Caco-2 (cell line): ENCODE results near the gene CBFA2T2. TPM values are rescaled to one million over a fixed set of nuclear protein-coding genes. Genes with fewer than 3 reads are reported as not detected.

Source experiments
- BruUV-seq: library from RNA; stranded (reverse); fragments of 400-500 nt; replicated peaks from 2 replicates; lab custom pipeline; 2021; lab: Mats Ljungman, UMichigan
- CTCF ChIA-PET: fragments of 300-600 bp; sonication (Branson Sonifier 250); formaldehyde crosslinking; loops from one replicate; lab custom pipeline; 2022; ENCODE audit warnings: antibody characterized with exemption; lab: Charles Lee
- POLR2A ChIA-PET: fragments of 300-600 bp; sonication (Branson Sonifier 250); formaldehyde crosslinking; loops from one replicate; lab custom pipeline; 2022; ENCODE audit warnings: antibody characterized with exemption; lab: Charles Lee
- DNase-seq, 2 experiments: peaks; one replicate each; pipeline versions ENCODE4 v3.0.0 to v3.0.0-alpha.2; 2020 to 2022
- H3K27me3 ChIP-seq: replicated peaks from 2 replicates; pipeline ENCODE4 v1.6.0; 2011; ENCODE audit warnings: low read length; ENCODE audit not compliant: control insufficient read depth, insufficient read depth
- H3K36me3 ChIP-seq: 2 replicates; pipeline ENCODE4 v1.5.1; 2011; ENCODE audit warnings: low read length; ENCODE audit not compliant: control insufficient read depth, insufficient read depth
- H3K4me1 ChIP-seq: fragments of 250-450 bp; sonication (Bioruptor Pico); 2 replicates; pipeline ENCODE4 v1.5.1; 2020; ENCODE audit warnings: mild to moderate bottlenecking
- H3K4me3 ChIP-seq: 2 replicates; pipeline ENCODE4 v1.5.1; 2011; ENCODE audit warnings: low read depth, mild to moderate bottlenecking, control low read depth, low read length
- H3K9me3 ChIP-seq: fragments of 250-450 bp; sonication (Bioruptor Pico); 2 replicates; pipeline ENCODE4 v1.5.1; 2020; ENCODE audit warnings: mild to moderate bottlenecking, moderate library complexity
- H3K27ac Mint-ChIP-seq: one replicate; pipeline ENCODE4 v1.8.0; 2022; ENCODE audit warnings: mixed read lengths; ENCODE audit not compliant: unreplicated experiment
- H3K27me3 Mint-ChIP-seq: one replicate; pipeline ENCODE4 v1.8.0; 2022; ENCODE audit warnings: mixed read lengths; ENCODE audit not compliant: insufficient read depth, unreplicated experiment
- H3K36me3 Mint-ChIP-seq: one replicate; pipeline ENCODE4 v1.8.0; 2022; ENCODE audit warnings: mild to moderate bottlenecking, mixed read lengths; ENCODE audit not compliant: insufficient read depth, unreplicated experiment
- H3K4me1 Mint-ChIP-seq: one replicate; pipeline ENCODE4 v1.8.0; 2022; ENCODE audit warnings: low read depth, mixed read lengths; ENCODE audit not compliant: unreplicated experiment
- H3K4me3 Mint-ChIP-seq: one replicate; pipeline ENCODE4 v1.8.0; 2022; ENCODE audit warnings: mild to moderate bottlenecking, moderate library complexity, mixed read lengths; ENCODE audit not compliant: unreplicated experiment
- H3K9me3 Mint-ChIP-seq: one replicate; pipeline ENCODE4 v1.8.0; 2022; ENCODE audit warnings: mixed read lengths; ENCODE audit not compliant: unreplicated experiment
- intact Hi-C: fragments of 100-400 bp; cut with micrococcal nuclease; formaldehyde crosslinking; loops from one replicate; pipeline ENCODE4 v1.10.0; 2022; ENCODE audit not compliant: unreplicated experiment
- total RNA-seq: library from RNA; stranded (reverse); gene quantifications from 2 replicates; pipeline ENCODE4 v1.2.3, GENCODE V29; 2022
- TF ChIP-seq, protein P1 (sequence below), 2 experiments: fragments of 200-600 bp in 1 of 2; IDR thresholded peaks; 1 replicate in 1 of 2; 2 replicates in 1 of 2; pipeline versions ENCODE4 v1.5.1 to v1.8.0; 2011 to 2022; ENCODE audit warnings: antibody characterized with exemption in 1 of 2, control low read depth in 1 of 2, inconsistent platforms in 1 of 2, low read depth in 1 of 2, low read length in 1 of 2, mild to moderate bottlenecking in 1 of 2, moderate library complexity in 1 of 2; ENCODE audit not compliant: insufficient read depth in 1 of 2, severe bottlenecking in 1 of 2, unreplicated experiment in 1 of 2

The CBFA2T2 gene
- total RNA-seq, 1 experiment from 2014 or later, result 30.6 TPM

GRCh38 chr20:33465481-33466302, 24.2 kb upstream of the CBFA2T2 start:
- H3K9me3 Mint-ChIP-seq, result no peaks in the 10 kb centered on the region
- H3K4me1 ChIP-seq, result no peaks in the 10 kb centered on the region; the same call in 1 of the 2 replicates
- TF ChIP-seq, protein P1, sequence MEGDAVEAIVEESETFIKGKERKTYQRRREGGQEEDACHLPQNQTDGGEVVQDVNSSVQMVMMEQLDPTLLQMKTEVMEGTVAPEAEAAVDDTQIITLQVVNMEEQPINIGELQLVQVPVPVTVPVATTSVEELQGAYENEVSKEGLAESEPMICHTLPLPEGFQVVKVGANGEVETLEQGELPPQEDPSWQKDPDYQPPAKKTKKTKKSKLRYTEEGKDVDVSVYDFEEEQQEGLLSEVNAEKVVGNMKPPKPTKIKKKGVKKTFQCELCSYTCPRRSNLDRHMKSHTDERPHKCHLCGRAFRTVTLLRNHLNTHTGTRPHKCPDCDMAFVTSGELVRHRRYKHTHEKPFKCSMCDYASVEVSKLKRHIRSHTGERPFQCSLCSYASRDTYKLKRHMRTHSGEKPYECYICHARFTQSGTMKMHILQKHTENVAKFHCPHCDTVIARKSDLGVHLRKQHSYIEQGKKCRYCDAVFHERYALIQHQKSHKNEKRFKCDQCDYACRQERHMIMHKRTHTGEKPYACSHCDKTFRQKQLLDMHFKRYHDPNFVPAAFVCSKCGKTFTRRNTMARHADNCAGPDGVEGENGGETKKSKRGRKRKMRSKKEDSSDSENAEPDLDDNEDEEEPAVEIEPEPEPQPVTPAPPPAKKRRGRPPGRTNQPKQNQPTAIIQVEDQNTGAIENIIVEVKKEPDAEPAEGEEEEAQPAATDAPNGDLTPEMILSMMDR (IDR thresholded peaks at IDR 0.05; ENCODE audit: insufficient read depth in 1 of 2, low read depth in 1 of 2, low read length in 1 of 2, severe bottlenecking in 1 of 2, unreplicated experiment in 1 of 2), result no peak
- no peak overlapping the region for H3K4me3 ChIP-seq
- no peak overlapping the region for H3K4me3 Mint-ChIP-seq
- DNase-seq, result no peak
- no TSS peak for BruUV-seq
- ChIA-PET CTCF (interaction anchor here (0.6 to 1.1 kb wide), 2 partner anchors 50 to 188 kb away, joined by 3 to 4 read pairs; no protein-coding TSS in a partner anchor), POLR2A (interaction anchor here (0.6 kb wide), 1 partner anchor 645 kb away, joined by 4 read pairs; no protein-coding TSS in a partner anchor)
- H3K27me3 ChIP-seq, result no peaks in the 10 kb centered on the region
- H3K4me1 Mint-ChIP-seq, result no peaks in the 10 kb centered on the region
- no peaks in the 10 kb centered on the region for H3K36me3 ChIP-seq
- H3K27me3 Mint-ChIP-seq, result no peaks in the 10 kb centered on the region
- no peaks in the 10 kb centered on the region for H3K9me3 ChIP-seq
- H3K36me3 Mint-ChIP-seq, result no peaks in the 10 kb centered on the region
- intact Hi-C loops, result no loop called here
- H3K27ac Mint-ChIP-seq, result no peak overlapping the region

DNA sequence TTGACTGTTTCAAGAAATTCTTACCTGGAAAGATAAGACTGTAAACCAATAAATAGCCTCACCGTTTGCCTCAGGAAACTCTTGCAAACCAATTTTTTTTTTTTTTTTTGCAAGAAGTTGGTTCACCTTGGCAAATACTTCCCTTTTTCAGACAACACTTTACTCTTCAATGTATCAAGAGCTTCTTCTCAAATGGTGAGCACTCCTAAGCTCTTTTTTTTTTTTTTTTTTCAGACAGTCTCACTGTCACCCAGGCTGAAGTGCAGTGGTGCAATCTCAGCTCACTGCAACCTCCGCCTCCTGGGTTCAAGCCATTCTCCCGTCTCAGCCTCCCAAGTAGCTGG, 23.6 kb upstream of the CBFA2T2 start:
- Mint-ChIP-seq H3K9me3 (no peaks in the 10 kb centered on the region), H3K4me3 (no peak overlapping the region), H3K4me1 (no peaks in the 10 kb centered on the region), H3K27me3 (no peaks in the 10 kb centered on the region), H3K27ac (no peak overlapping the region), H3K36me3 (no peaks in the 10 kb centered on the region)
- Histone ChIP-seq H3K27me3 (no peaks in the 10 kb centered on the region), H3K36me3 (no peaks in the 10 kb centered on the region), H3K9me3 (no peaks in the 10 kb centered on the region), H3K4me3 (no peak overlapping the region), H3K4me1 (no peaks in the 10 kb centered on the region; the same call in 1 of the 2 replicates)
- no peak for DNase-seq
- CTCF ChIA-PET, result interaction anchor here (0.7 kb wide), 1 partner anchor 150 kb away, joined by 3 read pairs; no protein-coding TSS in a partner anchor
- POLR2A ChIA-PET, result interaction anchor here (0.6 kb wide), 1 partner anchor 645 kb away, joined by 4 read pairs; no protein-coding TSS in a partner anchor
- TF ChIP-seq, protein P1 (IDR thresholded peaks at IDR 0.05; ENCODE audit: insufficient read depth in 1 of 2, low read depth in 1 of 2, low read length in 1 of 2, severe bottlenecking in 1 of 2, unreplicated experiment in 1 of 2), result no peak
- intact Hi-C loops, result no loop called here
- no TSS peak for BruUV-seq

DNA sequence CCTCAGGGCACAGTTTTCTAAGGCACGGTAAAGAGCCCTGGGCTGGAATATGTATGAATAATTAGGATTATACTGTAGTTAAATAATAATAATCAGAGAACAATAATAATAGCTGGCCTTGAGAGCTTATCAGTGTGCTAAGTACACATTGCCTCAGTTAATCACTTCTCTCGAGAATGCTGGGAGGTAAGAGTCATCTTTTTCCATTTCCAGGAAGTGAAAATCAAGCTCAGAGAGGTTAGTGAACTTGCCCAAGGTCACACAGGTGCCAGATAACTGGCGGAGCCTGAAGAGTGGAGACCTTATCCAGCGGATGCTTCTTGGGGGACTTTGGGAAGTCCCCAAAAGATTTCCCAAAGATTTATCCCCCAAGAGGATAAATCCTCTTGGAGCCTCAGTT, 19.4 kb upstream of the CBFA2T2 start:
- POLR2A ChIA-PET, result interaction anchor here (1.3 kb wide), 1 partner anchor 20 kb away, joined by 12 read pairs; the partner anchor contains the start of gene CBFA2T2
- CTCF ChIA-PET, result interaction anchor here (0.7 to 1.2 kb wide), 2 partner anchors 19 to 85 kb away, joined by 3 to 6 read pairs; partner anchors contain the start of gene CBFA2T2
- no TSS peak for BruUV-seq

More for the DNA sequence above, 19.4 kb upstream of the CBFA2T2 start:
- no peaks in the 10 kb centered on the region for H3K36me3 ChIP-seq
- Mint-ChIP-seq H3K9me3 (no peaks in the 10 kb centered on the region), H3K4me3 (no peak overlapping the region), H3K36me3 (no peaks in the 10 kb centered on the region), H3K27ac (no peak overlapping the region), H3K27me3 (no peaks in the 10 kb centered on the region), H3K4me1 (no peaks in the 10 kb centered on the region)
- no peak for DNase-seq
- no peaks in the 10 kb centered on the region; the same call in 1 of the 2 replicates for H3K4me1 ChIP-seq
- H3K4me3 ChIP-seq, result no peak overlapping the region
- no peaks in the 10 kb centered on the region for H3K9me3 ChIP-seq
- TF ChIP-seq, protein P1 (IDR thresholded peaks at IDR 0.05; ENCODE audit: insufficient read depth in 1 of 2, low read depth in 1 of 2, low read length in 1 of 2, severe bottlenecking in 1 of 2, unreplicated experiment in 1 of 2), result no peak
- H3K27me3 ChIP-seq, result no peaks in the 10 kb centered on the region
- intact Hi-C loops, result loop anchor here (2.0 kb wide), 1 partner anchor 18 kb away; no protein-coding TSS in a partner anchor
